ENCODE results near the gene ACOX3. TPM values are rescaled to one million over a fixed set of nuclear protein-coding genes. Genes with fewer than 3 reads are reported as not detected.

The ACOX3 gene
- total and polyA plus RNA-seq, 11 donors: 16.9 to 51.6 (median 24.1) TPM

DNA sequence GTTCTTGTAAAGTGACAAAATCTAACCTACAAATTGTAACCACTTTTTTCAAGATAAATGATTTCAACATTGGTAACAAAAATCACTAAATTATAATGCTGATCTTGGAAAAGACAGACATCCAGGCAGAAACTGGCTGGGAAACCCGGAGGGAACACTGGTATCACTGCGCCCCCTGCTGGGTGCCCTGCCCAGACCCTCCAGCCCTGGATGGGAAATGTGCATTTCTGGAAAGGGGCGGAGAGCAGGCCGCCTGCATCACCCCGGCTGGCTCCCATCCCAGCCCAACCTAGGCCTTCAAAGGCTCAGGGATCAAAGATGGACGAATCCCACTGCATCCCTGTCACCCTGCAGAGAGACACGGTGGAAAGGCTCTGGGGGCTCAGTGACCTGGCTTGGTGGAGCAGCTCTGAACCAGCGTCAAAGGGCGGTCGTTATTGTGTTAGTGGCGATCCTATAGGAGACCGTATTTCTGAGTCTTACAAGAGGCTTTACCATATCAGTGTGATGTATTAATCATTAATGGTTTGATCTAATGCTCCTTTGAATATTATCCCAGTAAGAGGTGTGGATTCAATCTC is 37.3 kb downstream of the ACOX3 start:
- intact Hi-C loops (cut with DNase I): loop anchor here in 9 of 10 donors (1.0 to 10.0 kb wide), 14 partner anchors 72 to 228 kb away; partner anchors contain the start of gene HTRA3 (in 1 of the 9)
- H3K36me3 ChIP-seq: peaks cover 0 to 65% (median 46%) of the 10 kb centered on the region in 9 donors
- TF ChIP-seq CTCF (IDR thresholded peaks at IDR 0.05) (peak; percentile 89 to 97 (median 94)), POLR2A (IDR thresholded peaks at IDR 0.05) (no peak)
- peaks cover 7 to 44% (median 27%) of the 10 kb centered on the region in 12 donors for H3K4me1 ChIP-seq
- WGBS, 4 donors: 40 to 45% (median 43%) methylated on average over 11 to 12 of the region's 12 CpGs
- DNase-seq (peak; percentile 87 to 93 (median 90)), ATAC-seq (peak; percentile 73 to 88 (median 84))
- H3K27ac ChIP-seq: peak overlapping the region; percentile 45 to 91 (median 80)
- H3K4me3 ChIP-seq: no peak overlapping the region
- H3K9me3 ChIP-seq: peaks cover 0 to 5% (median 0%) of the 10 kb centered on the region in 12 donors
- H3K27me3 ChIP-seq: no peaks in the 10 kb centered on the region

- peaks cover 7 to 44% (median 27%) of the 10 kb centered on the region in 12 donors for H3K4me1 ChIP-seq
- ATAC-seq: peak; percentile 39 to 65 (median 45)
- intact Hi-C loops (cut with DNase I): loop anchor here in 9 of 10 donors (1.0 to 10.0 kb wide), 14 partner anchors 72 to 228 kb away; partner anchors contain the start of gene HTRA3 (in 1 of the 9)
- peaks cover 0 to 65% (median 46%) of the 10 kb centered on the region in 9 donors for H3K36me3 ChIP-seq
- peaks cover 0 to 5% (median 0%) of the 10 kb centered on the region in 12 donors for H3K9me3 ChIP-seq
- H3K4me3 ChIP-seq: no peak overlapping the region
- 48 to 64% (median 57%) methylated on average over 14 of the region's 14 CpGs for WGBS, 4 donors
- H3K27me3 ChIP-seq: no peaks in the 10 kb centered on the region
- TF ChIP-seq CTCF (IDR thresholded peaks at IDR 0.05): no peak
- TF ChIP-seq POLR2A (IDR thresholded peaks at IDR 0.05): no peak
- peak; percentile 52 to 76 (median 66) for DNase-seq
- peak overlapping the region; percentile 45 to 91 (median 80) for H3K27ac ChIP-seq
Measured at GRCh38 chr4:8402640-8403039, 37.9 kb downstream of the ACOX3 start.

GRCh38 chr4:8402181-8402597 is 38.3 kb downstream of the ACOX3 start:
- peak; percentile 37 to 71 (median 48) for ATAC-seq
- intact Hi-C loops (cut with DNase I): loop anchor here in 9 of 10 donors (1.0 to 10.0 kb wide), 13 partner anchors 71 to 227 kb away; partner anchors contain the start of gene HTRA3 (in 1 of the 9)
- 34 to 50% (median 37%) methylated on average over 8 to 11 of the region's 11 CpGs for WGBS, 4 donors
- DNase-seq: peak in 2 of 5 donors; percentile 52 to 63
- peaks cover 7 to 44% (median 27%) of the 10 kb centered on the region in 12 donors for H3K4me1 ChIP-seq
- no peaks in the 10 kb centered on the region for H3K27me3 ChIP-seq
- no peak overlapping the region for H3K4me3 ChIP-seq
- peaks cover 0 to 5% (median 0%) of the 10 kb centered on the region in 12 donors for H3K9me3 ChIP-seq
- TF ChIP-seq CTCF (IDR thresholded peaks at IDR 0.05) (no peak), POLR2A (IDR thresholded peaks at IDR 0.05) (no peak)
- peaks cover 0 to 68% (median 46%) of the 10 kb centered on the region in 9 donors for H3K36me3 ChIP-seq
- peak overlapping the region; percentile 45 to 91 (median 80) for H3K27ac ChIP-seq

GRCh38 chr4:8401665-8402064 is 38.9 kb downstream of the ACOX3 start:
- 74 to 93% (median 88%) methylated on average over 10 of the region's 10 CpGs for WGBS, 4 donors
- TF ChIP-seq CTCF (IDR thresholded peaks at IDR 0.05) (no peak), POLR2A (IDR thresholded peaks at IDR 0.05) (no peak)
- Histone ChIP-seq H3K27me3 (no peaks in the 10 kb centered on the region), H3K9me3 (peaks cover 0 to under 1% (median 0%) of the 10 kb centered on the region in 12 donors), H3K4me3 (no peak overlapping the region), H3K4me1 (peaks cover 7 to 44% (median 27%) of the 10 kb centered on the region in 12 donors), H3K27ac (peak overlapping the region; percentile 45 to 91 (median 80)), H3K36me3 (peaks cover 0 to 72% (median 50%) of the 10 kb centered on the region in 9 donors)
- intact Hi-C loops (cut with DNase I): loop anchor here in 9 of 10 donors (1.0 to 10.0 kb wide), 13 partner anchors 71 to 227 kb away; partner anchors contain the start of gene HTRA3 (in 1 of the 9)
- no peak for ATAC-seq
- DNase-seq: no peak
